CD4-positive, alpha-beta T cell treated with Interleukin-6 at 100 ng/mL for 8 hours (primary cell): Measurements from ENCODE around the gene SEC61A1.

ENCODE experiments used
- DNase-seq: peaks from one replicate; pipeline ENCODE4 v3.0.0-alpha.2; 2020; ENCODE audit warnings: mixed read lengths, low spot score

Gene SEC61A1

GRCh38 chr3:128113817-128114794 is 61.9 kb downstream of the SEC61A1 start:
- no peak for DNase-seq
